HG02571 (cell line): Measurements from ENCODE around the gene PRSS38.

ENCODE experiments used
- ATAC-seq: cut with Tn5 transposase; IDR thresholded peaks from one replicate; pipeline ENCODE4 v1.9.1; 2021; ENCODE audit warnings: mild to moderate bottlenecking, moderate library complexity; ENCODE audit not compliant: unreplicated experiment

Gene PRSS38

DNA sequence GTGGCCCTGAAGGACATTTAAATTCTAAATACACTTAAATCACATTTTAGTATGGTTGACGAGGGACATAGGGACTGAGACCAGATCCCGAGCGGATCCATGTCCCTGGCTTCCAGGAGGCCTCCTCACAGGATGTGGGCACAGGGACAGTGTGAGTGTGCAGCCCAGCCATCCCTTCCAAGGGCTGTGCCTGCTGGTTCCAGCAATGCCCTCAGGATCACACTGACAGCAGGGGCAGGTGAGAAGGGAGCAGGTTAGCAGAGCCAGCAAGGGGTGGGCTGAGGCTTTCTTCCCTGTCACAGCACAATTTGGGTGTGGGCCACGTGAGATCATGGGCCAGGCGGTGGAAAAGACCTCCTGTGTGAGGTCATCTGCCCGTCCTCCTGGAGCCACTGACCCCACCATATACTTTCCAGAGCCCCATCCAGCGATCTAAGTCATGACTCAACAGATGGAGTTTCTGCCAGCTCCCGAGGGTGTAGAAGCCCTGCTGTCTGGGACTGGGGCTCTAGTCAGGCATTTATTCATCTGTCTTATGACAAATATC, 37.0 kb upstream of the PRSS38 start:
- no peak for ATAC-seq

DNA sequence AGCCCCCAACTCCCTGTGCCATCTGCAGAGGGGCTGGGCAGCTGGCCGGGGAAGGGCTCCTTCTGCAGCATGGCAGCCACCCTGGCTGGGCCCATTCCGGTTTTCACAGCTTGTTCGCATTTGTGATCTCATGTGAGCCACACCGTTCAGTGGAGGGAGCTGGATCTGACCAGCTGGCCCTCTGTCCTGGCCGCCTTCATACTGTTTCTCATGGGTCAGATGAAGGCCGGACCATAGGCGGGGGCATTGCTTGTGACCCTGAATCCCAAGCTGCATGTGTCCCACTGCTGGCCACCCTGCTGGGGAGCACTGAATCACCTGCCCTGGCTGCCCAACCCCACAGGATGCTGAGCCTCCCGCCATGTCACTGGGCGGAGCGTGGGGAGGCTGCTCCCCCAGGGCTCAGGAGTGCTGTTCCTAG, 36.4 kb upstream of the PRSS38 start:
- no peak for ATAC-seq

DNA sequence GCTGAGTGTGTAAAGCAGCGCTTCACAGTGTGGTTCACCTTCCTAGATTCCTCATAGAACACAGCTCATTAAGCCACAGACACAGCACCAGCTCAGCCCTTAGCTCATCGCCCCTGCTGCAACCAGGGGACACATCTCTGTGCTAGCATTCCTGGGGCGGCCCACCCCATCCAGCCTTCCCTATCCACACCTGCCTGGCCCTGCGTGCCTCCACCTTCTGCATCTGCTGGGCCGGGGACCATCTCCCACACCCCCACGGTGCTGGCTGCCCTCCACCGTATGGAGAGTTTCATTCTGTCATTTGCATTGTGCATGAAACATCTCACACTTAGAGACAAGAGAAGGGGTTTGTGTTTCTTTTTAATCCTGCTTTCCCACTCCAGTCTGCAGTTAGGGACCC, 35.8 kb upstream of the PRSS38 start:
- ATAC-seq = no peak

DNA sequence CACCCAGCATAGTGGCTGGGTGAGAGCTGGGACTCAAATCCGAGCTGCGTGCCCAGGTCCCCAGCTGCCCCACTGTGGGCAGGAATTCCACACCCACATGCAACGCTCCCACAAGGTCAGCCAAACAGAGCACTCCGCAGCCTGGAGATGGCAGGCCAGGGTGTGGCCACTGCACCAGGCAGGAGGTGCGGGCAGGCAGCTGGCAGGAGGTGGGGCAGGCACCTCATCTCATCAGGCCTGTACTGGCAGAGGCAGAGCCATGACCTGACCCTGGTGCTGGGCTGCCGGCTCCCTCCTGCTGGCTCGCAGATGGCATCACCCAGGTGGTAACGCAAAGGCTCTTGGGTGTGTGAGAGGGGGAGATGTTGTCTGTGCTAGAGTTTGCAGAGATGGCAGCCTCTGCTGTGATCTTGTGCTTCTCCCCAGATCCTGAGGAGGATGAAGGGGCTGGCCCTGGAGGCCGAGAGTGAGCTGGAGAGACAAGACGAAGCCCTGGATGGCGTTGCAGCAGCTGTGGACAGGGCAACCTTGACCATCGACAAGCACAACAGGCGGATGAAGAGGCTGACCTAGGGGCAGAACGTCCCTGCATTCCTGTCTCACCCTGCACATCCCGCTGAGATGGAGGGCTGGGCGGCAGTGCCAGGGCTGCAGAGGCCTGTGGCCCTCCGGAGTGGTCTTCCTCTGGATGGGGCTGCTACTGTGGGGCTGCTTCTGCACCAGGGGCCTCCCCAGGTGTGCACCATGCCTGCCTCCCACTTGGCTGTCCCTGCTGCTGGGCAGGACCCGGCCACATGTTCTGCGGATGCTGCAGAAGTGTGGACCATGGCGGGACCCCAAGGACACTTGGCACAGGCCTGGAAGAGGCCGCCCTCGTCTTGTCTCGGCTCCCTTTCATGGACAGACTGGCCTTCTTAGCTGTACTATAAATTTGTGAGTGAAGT, 35.1 kb upstream of the PRSS38 start:
- ATAC-seq = no peak

DNA sequence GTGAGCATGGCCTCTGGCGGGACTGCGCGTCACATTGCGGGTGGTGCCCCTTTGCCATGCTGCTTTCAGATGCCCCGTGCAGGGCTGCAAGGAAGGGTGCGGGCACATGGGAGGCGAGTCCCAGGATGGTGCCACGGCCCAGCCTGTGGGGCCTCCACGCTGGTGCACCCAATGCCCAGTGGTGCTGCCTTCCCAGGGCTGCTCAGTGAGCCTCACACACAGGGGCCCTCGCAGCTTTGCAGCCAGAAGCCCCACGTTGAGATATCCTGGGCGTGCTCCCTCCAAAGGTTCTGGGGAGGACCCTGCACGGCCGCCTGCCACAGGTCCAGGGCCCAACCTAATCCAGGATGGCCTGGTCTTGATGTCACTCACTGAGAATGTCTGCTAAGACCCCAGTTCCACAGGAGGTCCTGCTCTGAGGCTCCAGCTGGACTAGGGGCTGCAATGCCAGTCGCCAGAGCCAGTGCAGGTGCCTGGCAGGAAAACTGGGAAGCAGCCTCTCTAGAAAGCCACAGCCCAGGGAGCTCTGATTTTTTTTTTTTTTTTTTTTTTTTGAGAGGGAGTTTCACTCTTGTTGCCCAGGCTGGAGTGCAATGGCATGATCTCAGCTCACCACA, 34.1 kb upstream of the PRSS38 start:
- ATAC-seq = no peak

DNA sequence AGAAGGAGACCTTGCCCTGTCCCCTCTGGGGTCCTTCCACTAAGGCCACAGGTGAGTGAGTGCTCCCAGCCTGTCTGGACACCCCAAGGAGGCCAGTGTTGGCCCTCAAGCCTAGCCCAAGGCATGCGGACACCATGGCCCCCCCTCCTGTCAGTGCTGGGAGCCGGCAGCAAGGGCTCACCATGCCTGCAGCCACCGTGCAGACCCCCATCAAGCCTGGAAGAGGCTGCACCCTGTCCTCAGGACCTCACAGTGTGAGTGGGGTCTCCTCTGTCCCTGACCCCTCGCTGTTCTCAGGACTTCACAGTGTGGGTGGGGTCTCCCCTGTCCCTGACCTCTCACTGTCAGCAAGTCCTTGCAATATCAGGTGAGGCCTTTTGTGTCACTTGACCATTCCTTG, 33.2 kb upstream of the PRSS38 start:
- no peak for ATAC-seq

DNA sequence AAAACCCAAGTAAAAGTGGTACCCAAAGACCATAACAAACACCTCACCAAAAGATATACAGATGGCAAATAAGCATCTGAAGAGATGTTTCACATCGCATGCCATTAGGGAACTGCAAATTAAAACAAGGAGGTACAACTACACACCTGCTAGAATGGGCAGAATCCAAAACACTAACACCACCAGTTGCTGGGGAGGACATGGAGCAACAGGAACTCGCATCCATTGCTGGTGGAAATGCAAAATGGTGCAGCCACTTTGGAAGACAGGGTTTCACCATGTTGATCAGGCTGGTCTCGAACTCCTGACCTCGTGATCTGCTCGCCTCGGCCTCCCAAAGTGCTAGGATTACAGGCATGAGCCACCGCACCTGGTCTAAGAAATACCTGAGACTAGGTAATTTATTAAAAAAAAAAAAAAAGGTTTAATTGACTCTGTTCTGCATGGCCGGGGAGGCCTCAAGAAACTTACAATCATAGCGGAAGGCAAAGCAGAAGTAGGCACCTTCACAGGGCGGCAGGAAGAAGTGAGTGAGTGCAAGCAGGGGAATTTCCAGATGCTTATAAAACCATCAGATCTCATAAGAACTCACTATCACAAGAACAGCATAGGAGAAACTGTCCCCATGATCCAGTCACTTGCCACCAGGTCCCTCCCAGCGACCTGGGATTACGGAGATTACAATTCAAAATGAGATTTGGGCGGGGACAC, 30.2 kb upstream of the PRSS38 start:
- ATAC-seq = no peak

DNA sequence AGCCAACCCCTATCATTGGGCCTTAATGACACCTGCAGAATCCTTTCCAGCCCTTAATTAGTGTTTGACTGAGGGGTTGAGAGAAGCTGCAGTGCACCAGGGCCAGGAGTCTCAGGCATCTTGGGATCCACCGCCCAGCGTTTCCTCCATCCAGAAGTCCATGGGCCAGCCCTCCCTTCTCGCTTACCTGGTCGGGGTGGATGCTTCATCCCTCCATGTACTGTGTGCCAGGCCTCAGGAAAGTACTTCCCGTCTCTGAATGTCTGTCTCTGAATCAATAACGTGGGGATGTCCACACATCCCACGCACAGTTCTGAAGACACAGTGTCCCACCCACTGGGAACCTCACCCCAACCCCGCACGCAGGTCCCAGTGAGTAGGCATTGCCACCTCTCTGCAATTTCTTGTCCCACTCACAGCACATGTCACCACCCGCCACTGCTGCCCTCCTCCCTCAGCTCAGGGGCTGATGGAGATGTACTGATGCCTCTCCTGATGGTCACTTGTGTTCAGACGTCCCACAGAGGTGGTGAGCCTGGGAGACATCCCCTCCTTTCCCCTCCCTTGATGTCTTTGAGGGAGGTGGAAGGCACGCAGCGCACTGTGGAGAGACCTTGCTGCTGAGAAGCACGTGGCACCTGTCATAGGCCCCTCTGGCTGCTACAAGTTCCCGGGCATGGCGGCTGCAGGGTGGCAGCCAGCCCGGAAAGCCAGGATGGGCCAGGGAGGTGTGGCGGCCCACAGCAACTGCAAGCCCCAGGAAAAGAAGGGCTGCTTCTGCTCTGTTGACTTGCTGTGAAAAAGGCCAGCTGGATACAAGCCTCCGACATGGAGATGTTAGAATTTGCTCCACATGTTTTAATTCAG, 29.4 kb upstream of the PRSS38 start:
- no peak for ATAC-seq

DNA sequence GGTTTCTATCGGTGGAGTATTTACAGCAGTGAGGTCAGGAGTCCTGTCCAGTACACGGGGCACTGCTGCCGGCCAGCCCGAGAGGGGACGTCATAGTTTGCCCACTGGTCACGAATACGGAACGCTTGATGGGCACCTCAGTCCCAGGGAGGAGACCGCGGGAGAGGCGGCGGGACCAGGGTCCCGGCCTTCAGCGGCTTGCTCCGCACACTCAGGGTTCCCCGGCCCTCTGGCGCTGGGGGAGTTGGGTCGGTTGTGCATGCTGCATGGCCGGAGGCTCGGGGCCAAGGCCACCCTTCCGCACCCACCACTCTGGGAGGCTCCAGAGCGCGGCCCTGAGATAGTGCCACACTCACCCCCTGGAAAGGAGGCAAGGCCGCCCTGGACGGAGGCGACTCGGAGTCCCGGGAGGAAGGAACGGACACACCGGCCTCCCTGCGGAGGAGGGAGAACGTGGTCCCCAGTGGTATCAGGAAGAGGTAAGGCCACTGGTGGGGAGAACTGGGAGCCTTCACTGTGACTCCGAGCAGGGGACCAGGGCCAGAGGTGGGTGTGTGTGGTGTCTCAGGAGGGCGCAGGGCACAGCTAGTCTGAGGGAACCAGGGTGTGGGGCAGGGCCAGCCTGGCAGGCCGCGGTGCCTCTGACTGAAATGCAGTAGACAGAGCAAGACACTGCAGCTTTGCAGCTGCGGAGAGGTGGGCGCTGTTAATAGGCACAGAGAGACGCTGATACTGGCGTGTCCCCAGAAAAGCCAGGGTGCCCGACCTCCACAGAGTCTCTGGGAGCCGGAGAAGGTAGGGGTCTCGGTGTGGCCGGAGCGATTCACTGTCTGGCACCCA, 28.6 kb upstream of the PRSS38 start:
- ATAC-seq = no peak

DNA sequence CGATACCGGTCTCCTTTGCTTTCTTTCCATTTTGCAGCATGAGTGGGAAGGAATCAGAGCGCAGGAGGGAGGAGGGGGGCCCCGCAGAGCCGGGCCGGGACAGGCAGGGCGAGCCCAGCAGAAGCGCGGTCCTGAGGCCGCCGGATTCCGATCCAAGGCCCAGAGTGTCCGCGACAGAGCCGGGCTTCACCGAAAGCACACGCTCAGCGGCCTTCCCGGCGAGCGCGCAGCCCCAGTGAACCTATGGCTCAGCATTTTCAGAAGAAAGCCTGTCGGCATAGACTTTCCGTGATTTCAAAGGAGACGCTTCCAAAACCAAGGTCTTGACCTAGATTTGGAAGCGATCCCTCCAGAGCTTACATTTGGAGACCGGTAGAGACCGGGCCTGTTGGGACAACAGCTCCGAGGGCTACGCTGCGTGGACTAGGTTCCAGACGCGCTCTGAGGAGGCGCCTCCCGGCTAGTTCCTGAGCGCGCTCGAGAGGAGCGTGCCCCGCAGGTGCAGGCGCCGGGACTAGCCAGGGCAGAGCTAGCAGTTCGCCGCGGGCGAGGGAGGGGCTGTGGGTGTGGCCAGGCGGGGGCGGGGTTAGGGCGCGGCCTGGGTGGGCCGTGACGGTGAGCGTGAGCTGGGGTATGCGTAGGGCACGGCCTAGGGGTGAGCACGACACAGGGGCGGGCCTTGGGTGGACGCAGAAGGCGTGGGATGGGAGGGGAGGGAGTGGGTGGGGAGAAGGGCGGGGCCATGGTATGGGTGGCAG, 27.8 kb upstream of the PRSS38 start:
- peak; percentile 91 for ATAC-seq

DNA sequence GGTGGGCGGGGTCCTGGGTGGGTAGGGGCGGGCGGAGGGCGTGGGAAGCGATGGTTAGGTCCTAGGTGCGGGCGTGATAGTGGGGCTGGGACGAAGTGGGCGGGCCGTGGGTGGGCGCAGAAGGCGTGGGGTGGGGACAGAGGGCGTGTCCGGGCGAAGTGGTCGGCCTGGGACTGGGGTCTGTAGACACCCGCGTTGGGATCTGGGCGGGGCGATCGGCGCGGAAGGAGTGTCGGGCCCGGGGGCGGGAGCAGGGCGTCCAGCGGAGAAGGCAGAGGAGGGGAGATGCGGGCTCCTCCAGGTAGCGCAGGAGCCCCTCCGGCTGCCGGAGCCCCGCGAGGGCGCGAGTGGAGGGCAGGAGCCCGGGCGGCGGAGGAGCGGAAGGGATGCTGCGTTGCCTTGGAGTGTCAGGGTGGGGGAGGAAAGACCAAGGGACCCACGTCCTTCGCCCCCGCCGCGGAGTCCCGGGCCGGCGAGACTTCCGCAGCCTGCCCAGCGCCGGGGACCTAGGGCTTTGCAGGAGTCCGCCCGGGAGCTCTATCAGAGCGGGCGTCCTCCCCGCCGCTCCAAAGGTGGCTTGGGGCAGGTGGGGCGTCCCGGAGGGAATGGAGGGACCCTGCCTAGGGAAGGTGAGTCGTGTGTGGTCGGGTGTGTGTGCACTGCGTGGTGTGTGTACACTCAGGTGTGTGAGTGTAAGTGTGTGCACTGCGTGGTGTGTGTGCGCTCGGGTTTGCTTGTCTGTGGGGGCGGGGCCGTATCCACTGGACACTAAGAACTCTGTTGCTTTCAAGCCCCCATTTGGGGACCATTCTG, 27.0 kb upstream of the PRSS38 start:
- peak; percentile 54 for ATAC-seq

DNA sequence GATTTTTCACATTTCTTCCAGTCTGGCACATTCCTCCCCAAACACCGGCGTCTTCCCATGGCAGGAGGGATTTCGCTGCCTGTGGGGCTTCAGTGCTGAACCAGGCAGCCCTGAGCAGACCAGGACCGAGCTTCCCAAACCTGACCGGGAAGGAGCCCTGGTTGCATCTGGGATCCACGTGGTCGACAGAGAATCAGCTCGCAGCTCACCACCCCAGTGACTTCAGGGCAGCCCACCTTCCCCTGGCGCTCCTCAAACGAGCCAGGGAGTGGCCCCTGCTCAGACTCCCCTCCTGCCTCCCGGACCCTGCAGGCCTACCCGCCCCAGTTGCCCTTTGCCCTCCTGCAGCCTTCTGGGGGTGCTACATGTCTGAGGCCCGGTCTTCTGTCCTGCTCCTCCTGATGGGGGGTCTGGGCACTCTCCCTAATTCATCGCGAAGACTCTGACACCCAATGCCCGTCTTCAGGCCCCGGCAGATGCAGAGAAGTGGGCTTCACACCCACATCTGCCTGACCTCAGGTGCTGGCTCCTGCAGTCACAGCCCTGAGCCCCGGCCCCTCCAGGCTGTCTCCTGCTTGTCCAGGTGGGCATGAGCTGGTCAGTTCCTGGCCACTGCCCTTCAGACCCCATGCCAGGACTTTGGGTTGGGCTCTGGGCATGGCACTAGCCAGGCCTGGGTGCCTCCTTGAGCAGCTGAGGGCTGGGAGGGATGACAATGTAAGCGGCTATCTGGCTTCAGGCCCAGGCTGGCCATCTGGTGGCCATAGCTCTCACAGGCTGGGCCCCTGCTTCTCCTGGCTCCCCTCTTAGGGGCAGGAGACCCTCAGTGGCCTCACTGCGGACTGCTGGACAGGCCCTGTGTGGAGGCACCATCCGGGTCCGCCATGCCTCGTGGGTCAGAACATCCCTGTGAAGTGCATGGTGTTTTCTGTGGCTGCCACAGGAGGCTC, 26.1 kb upstream of the PRSS38 start:
- no peak for ATAC-seq

DNA sequence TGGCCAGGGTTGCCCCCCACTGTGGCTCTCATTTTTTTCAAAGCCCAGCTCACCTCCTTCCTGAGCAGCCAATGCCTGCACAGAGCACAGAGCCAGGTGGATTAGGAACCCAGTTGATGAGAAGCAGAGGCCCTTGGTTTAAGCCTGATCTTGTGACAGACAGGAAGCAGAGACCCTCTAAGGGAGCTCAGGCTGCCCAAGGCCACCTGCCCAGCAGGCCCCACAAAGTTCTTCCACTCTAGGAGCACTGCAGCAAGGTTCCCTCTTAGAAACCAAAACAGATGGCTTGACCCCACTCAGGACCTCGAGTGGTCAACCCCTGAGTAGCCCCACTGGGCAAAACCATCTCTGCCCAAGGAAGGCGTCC, 25.5 kb upstream of the PRSS38 start:
- no peak for ATAC-seq

DNA sequence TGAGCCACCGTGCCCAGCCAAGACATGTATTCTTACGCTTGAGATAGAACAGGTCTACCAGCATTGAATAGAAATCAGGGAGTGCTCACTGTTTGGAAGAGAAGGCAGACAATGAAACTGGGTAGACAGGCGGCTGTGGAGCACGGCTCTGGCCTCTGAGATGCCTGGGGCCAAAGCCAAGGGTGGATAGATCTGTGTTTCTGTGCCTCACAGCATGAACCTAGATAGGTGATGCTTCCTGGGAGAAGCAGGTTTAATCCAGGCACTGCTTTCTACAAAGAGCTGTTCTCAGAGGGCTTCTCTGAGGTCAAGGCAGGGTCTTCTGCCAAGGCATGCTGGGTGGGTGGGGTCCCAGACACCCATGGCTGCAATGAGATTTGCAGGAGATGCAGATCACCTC, 24.6 kb upstream of the PRSS38 start:
- ATAC-seq = no peak

DNA sequence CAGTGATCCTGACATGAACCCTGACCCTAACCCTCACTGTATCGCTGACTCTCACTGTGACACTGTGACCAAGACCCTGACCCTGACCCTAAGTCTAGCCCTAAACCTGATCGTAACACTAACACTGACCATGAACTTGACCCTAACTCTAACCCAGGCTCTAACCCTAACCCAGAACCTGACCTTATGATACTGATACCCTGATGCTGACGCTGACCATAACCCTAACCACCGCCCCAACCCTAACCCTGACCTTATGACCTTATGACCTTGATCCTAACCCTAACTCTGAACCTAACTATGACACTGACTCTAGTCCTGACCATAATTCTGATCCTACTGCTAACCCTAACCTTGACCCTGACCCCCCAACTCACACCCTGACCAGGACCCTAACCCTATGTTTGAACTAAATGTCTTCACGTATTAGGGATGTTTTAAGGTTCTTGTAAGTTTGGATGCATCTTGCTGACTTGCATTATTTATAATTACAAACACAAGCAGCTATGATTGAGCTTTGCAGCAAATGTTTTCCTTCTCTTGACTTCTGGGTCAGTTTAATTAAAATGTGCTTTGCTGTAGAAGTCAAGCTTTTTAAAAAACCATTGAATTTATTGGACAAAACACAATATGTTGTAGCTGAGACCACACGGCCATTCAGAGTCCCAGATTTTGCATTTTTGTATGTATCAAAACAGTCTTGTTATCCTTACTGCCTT, 23.9 kb upstream of the PRSS38 start:
- ATAC-seq = no peak
